ENCODE measurements around the gene AKR1D1. TPM values are rescaled to one million over a fixed set of nuclear protein-coding genes. Genes with fewer than 3 reads are reported as not detected.

AKR1D1 gene
- 2.2 and 2.3 TPM in 2 replicates for total RNA-seq (2022)
- Bru-seq, nascent RNA = percentile 35 among the genes with signal in this experiment
- BruChase-seq, experiment 1, labeled RNA remaining after a 2-hour chase = percentile 38 among the genes with signal in this experiment
- BruChase-seq, experiment 2, labeled RNA remaining after a 6-hour chase = percentile 43 among the genes with signal in this experiment
- long read RNA-seq, partial matches to known transcripts = 2 of 10 reads
- long read RNA-seq, other reads (novel, unspliced or antisense) = 8 of 10 reads

DNA sequence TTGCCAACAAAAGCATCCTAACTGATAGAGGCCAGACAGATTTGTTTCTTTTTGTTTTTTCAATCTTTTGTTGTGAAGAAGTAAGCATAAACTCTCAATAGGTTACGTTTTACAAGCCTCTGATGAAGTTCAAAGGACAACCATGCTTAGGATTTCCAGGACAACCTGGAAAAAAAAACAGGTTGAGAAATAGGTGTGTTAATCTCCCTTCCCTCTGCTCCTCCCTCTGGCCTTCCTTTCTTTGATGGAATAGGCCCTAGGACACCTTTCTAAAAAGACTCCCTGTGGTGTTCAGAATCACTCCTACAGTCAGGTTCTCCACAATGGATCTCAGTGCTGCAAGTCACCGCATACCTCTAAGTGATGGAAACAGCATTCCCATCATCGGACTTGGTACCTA, at the start of gene AKR1D1:
AKR1D1 (plus strand) TSS at position 264 of the 400 bp plus-strand sequence; CDS start at position 324, 60 bp downstream.
- no peaks in the 10 kb centered on the region for H3K27me3 ChIP-seq (replicated peaks; ENCODE audit: control insufficient read depth, insufficient read depth, low read length)
- Mint-ChIP-seq H3K27ac (ENCODE audit: unreplicated experiment) (no peak within 1 kb of the TSS), H3K9me3 (ENCODE audit: unreplicated experiment) (peaks cover 46% of the 10 kb centered on the region), H3K27me3 (ENCODE audit: insufficient read depth, unreplicated experiment) (no peaks in the 10 kb centered on the region), H3K4me3 (ENCODE audit: unreplicated experiment) (no peak within 1 kb of the TSS), H3K4me1 (ENCODE audit: low read depth, unreplicated experiment) (no peaks in the 10 kb centered on the region), H3K36me3 (ENCODE audit: insufficient read depth, unreplicated experiment) (no peaks in the 10 kb centered on the region)
- no peak for DNase-seq
- peaks cover 9% of the 10 kb centered on the region; the same call in 1 of the 2 replicates for H3K9me3 ChIP-seq
- BruUV-seq (replicated peaks) = no TSS peak
- ChIA-PET POLR2A (no interaction called here), CTCF (no interaction called here)
- intact Hi-C loops (cut with micrococcal nuclease; ENCODE audit: unreplicated experiment) = no loop called here
- TF ChIP-seq CTCF (IDR thresholded peaks at IDR 0.05; ENCODE audit: insufficient read depth in 1 of 2, low read depth in 1 of 2, low read length in 1 of 2, severe bottlenecking in 1 of 2, unreplicated experiment in 1 of 2) = no peak
- no peaks in the 10 kb centered on the region for H3K36me3 ChIP-seq (ENCODE audit: control insufficient read depth, insufficient read depth, low read length)
- H3K4me1 ChIP-seq = no peaks in the 10 kb centered on the region
- H3K4me3 ChIP-seq (ENCODE audit: low read depth, low read length) = no peak within 1 kb of the TSS

- ChIA-PET CTCF (no interaction called here), POLR2A (no interaction called here)
- BruUV-seq (replicated peaks) = no TSS peak
- H3K27me3 ChIP-seq (replicated peaks; ENCODE audit: control insufficient read depth, insufficient read depth, low read length) = no peaks in the 10 kb centered on the region
- peaks cover 14% of the 10 kb centered on the region; the same call in 1 of the 2 replicates for H3K9me3 ChIP-seq
- Mint-ChIP-seq H3K4me1 (ENCODE audit: low read depth, unreplicated experiment) (peaks cover 42% of the 10 kb centered on the region), H3K27me3 (ENCODE audit: insufficient read depth, unreplicated experiment) (no peaks in the 10 kb centered on the region), H3K36me3 (ENCODE audit: insufficient read depth, unreplicated experiment) (no peaks in the 10 kb centered on the region), H3K4me3 (ENCODE audit: unreplicated experiment) (peak overlapping the region; percentile 18), H3K27ac (ENCODE audit: unreplicated experiment) (peak overlapping the region; percentile 90), H3K9me3 (ENCODE audit: unreplicated experiment) (peaks cover 42% of the 10 kb centered on the region)
- H3K4me1 ChIP-seq = peaks cover 50% of the 10 kb centered on the region
- no peak for TF ChIP-seq CTCF (IDR thresholded peaks at IDR 0.05; ENCODE audit: insufficient read depth in 1 of 2, low read depth in 1 of 2, low read length in 1 of 2, severe bottlenecking in 1 of 2, unreplicated experiment in 1 of 2)
- no peaks in the 10 kb centered on the region; the same call in 1 of the 2 replicates for H3K36me3 ChIP-seq (ENCODE audit: control insufficient read depth, insufficient read depth, low read length)
- no peak for DNase-seq
- intact Hi-C loops (cut with micrococcal nuclease; ENCODE audit: unreplicated experiment) = no loop called here
- H3K4me3 ChIP-seq (ENCODE audit: low read depth, low read length) = no peak overlapping the region
Measured at GRCh38 chr7:138027100-138027499, 49.2 kb upstream of the AKR1D1 start.

- no peaks in the 10 kb centered on the region for H3K36me3 Mint-ChIP-seq (ENCODE audit: insufficient read depth, unreplicated experiment)
- no peak for DNase-seq
- H3K4me1 Mint-ChIP-seq (ENCODE audit: low read depth, unreplicated experiment) = peaks cover 42% of the 10 kb centered on the region
Measured at GRCh38 chr7:138029126-138029525, 47.1 kb upstream of the AKR1D1 start.

More at GRCh38 chr7:138029126-138029525, 47.1 kb upstream of the AKR1D1 start:
- H3K27me3 ChIP-seq (replicated peaks; ENCODE audit: control insufficient read depth, insufficient read depth, low read length) = no peaks in the 10 kb centered on the region
- H3K27ac Mint-ChIP-seq (ENCODE audit: unreplicated experiment) = peak overlapping the region; percentile 57
- ChIA-PET CTCF (no interaction called here), POLR2A (no interaction called here)
- H3K9me3 ChIP-seq = peaks cover 14% of the 10 kb centered on the region; the same call in 1 of the 2 replicates
- H3K27me3 Mint-ChIP-seq (ENCODE audit: insufficient read depth, unreplicated experiment) = no peaks in the 10 kb centered on the region
- H3K4me1 ChIP-seq = peaks cover 49% of the 10 kb centered on the region
- no TSS peak for BruUV-seq (replicated peaks)
- no peak overlapping the region for H3K4me3 Mint-ChIP-seq (ENCODE audit: unreplicated experiment)
- no peak overlapping the region for H3K4me3 ChIP-seq (ENCODE audit: low read depth, low read length)
- intact Hi-C loops (cut with micrococcal nuclease; ENCODE audit: unreplicated experiment) = no loop called here
- peaks cover 44% of the 10 kb centered on the region for H3K9me3 Mint-ChIP-seq (ENCODE audit: unreplicated experiment)
- TF ChIP-seq CTCF (IDR thresholded peaks at IDR 0.05; ENCODE audit: insufficient read depth in 1 of 2, low read depth in 1 of 2, low read length in 1 of 2, severe bottlenecking in 1 of 2, unreplicated experiment in 1 of 2) = no peak
- H3K36me3 ChIP-seq (ENCODE audit: control insufficient read depth, insufficient read depth, low read length) = no peaks in the 10 kb centered on the region; the same call in 1 of the 2 replicates

Measured in Caco-2 (cell line).